ENCODE data around the gene GFOD2. TPM values are rescaled to one million over a fixed set of nuclear protein-coding genes. Genes with fewer than 3 reads are reported as not detected.

Gene GFOD2
- total and polyA plus RNA-seq, 2 of the 13 experiments (the other 11 are each of a cell fraction or from before 2014, with no cell fraction given) = 11.1 to 17.2 TPM

GRCh38 chr16:67667817-67668494 is 51.2 kb downstream of the GFOD2 start (continued):
- TF ChIP-seq ATF3 (CRISPR knock-in tag; IDR thresholded peaks at IDR 0.05) (no peak), NFATC3 (CRISPR knock-in tag; IDR thresholded peaks at IDR 0.05) (no peak), NFIB (CRISPR knock-in tag; IDR thresholded peaks at IDR 0.05; ENCODE audit: borderline replicate concordance) (no peak), RARG (CRISPR knock-in tag; IDR thresholded peaks at IDR 0.05; ENCODE audit: low read depth) (no peak; the same call in 1 of the 2 replicates), ZNF234 (CRISPR knock-in tag; conservative IDR thresholded peaks at IDR 0.05) (0 out of 2 replicates have a peak, but pooled peaks have one; percentile 4), SATB2 (CRISPR knock-in tag; IDR thresholded peaks at IDR 0.05) (no peak), GABPA (IDR thresholded peaks at IDR 0.05; ENCODE audit: low read depth, low read length) (no peak), GABPA (CRISPR knock-in tag; IDR thresholded peaks at IDR 0.05; ENCODE audit: low read depth) (peak; percentile 57), SNAPC2 (CRISPR knock-in tag; IDR thresholded peaks at IDR 0.05) (no peak), PPARG (CRISPR knock-in tag; conservative IDR thresholded peaks at IDR 0.05) (peak; percentile 68), PRDM15 (CRISPR knock-in tag; IDR thresholded peaks at IDR 0.05) (no peak), CENPT (CRISPR knock-in tag; IDR thresholded peaks at IDR 0.05; ENCODE audit: low read depth) (no peak), KAT2B (IDR thresholded peaks at IDR 0.05; ENCODE audit: borderline replicate concordance, low read depth, low read length) (no peak), ZBTB25 (CRISPR knock-in tag; IDR thresholded peaks at IDR 0.05) (peak; percentile 70; the same call in 1 of the 2 replicates), ZNF142 (CRISPR knock-in tag; IDR thresholded peaks at IDR 0.05) (no peak), RAD21 (CRISPR knock-in tag; IDR thresholded peaks at IDR 0.05) (peak; percentile 98)
